CD4-positive, alpha-beta T cell treated with Interleukin-4 for 4 hours (primary cell): ENCODE measurements around the gene BCDIN3D.
"Not testable (repeated sequence)": the region's sequence is repeated elsewhere in the genome, so short reads cannot be mapped to it uniquely, and the experiment has no call there.

Experiments
- DNase-seq: peaks from one replicate; pipeline ENCODE4 v3.0.0-alpha.2; 2020

Gene BCDIN3D

GRCh38 chr12:49875115-49875720 is 32.3 kb upstream of the BCDIN3D start:
- DNase-seq = no peak

GRCh38 chr12:49874142-49874897 is 31.4 kb upstream of the BCDIN3D start:
- no peak for DNase-seq

- DNase-seq = no peak
Measured at GRCh38 chr12:49873361-49873934, 30.5 kb upstream of the BCDIN3D start.

GRCh38 chr12:49872781-49873181 is 29.9 kb upstream of the BCDIN3D start:
- no peak for DNase-seq

- no peak for DNase-seq
Measured at GRCh38 chr12:49872381-49872780, 29.5 kb upstream of the BCDIN3D start.

- not testable (repeated sequence) for DNase-seq
Measured at GRCh38 chr12:49871811-49872251, 28.9 kb upstream of the BCDIN3D start.

- DNase-seq = no peak
Measured at GRCh38 chr12:49871263-49871561, 28.3 kb upstream of the BCDIN3D start.

GRCh38 chr12:49870501-49871262 is 27.8 kb upstream of the BCDIN3D start:
- DNase-seq = no peak

- no peak for DNase-seq
Measured at GRCh38 chr12:49869816-49870500, 27.1 kb upstream of the BCDIN3D start.

- DNase-seq = no peak
Measured at GRCh38 chr12:49868952-49869815, 26.3 kb upstream of the BCDIN3D start.

GRCh38 chr12:49868449-49868848 is 25.5 kb upstream of the BCDIN3D start:
- DNase-seq = no peak

- DNase-seq = no peak
Measured at GRCh38 chr12:49867570-49868341, 24.9 kb upstream of the BCDIN3D start.

- peak; percentile 72 for DNase-seq
Measured at GRCh38 chr12:49866859-49867569, 24.1 kb upstream of the BCDIN3D start.

- no peak for DNase-seq
Measured at GRCh38 chr12:49865782-49866135, 22.9 kb upstream of the BCDIN3D start.

GRCh38 chr12:49865109-49865781 is 22.3 kb upstream of the BCDIN3D start:
- DNase-seq = no peak

GRCh38 chr12:49864798-49865090 is 21.8 kb upstream of the BCDIN3D start:
- no peak for DNase-seq

- DNase-seq = no peak
Measured at GRCh38 chr12:49863946-49864797, 21.3 kb upstream of the BCDIN3D start.

- DNase-seq = not testable (repeated sequence)
Measured at GRCh38 chr12:49860921-49861320, 18.0 kb upstream of the BCDIN3D start.

- not testable (repeated sequence) for DNase-seq
Measured at GRCh38 chr12:49855890-49856289, 13.0 kb upstream of the BCDIN3D start.
